OCI-LY3 (cell line): Measurements from ENCODE around the gene PTPRN2.

Experiments
- H2AFZ ChIP-seq: fragments of 200-600, 300-600 bp; shearing (Covaris generic); 2 replicates; pipeline ENCODE4 v1.6.0; 2014; ENCODE audit warnings: antibody characterized with exemption, low read depth, low read length
- H3K27ac ChIP-seq: fragments of 200-600, 300-600 bp; sonication (generic); 2 replicates; pipeline ENCODE4 v1.5.1; 2014; ENCODE audit warnings: mild to moderate bottlenecking, low read length, moderate library complexity, mixed read lengths
- H3K27me3 ChIP-seq: fragments of 200-600, 300-600 bp; sonication (generic); 2 replicates; pipeline ENCODE4 v1.6.1; 2014; ENCODE audit warnings: low read depth, low read length, mixed read lengths
- H3K36me3 ChIP-seq: fragments of 200-600, 300-600 bp; sonication (generic); replicated peaks from 2 replicates; pipeline ENCODE3; 2014; ENCODE audit warnings: low read depth, low read length, mixed read lengths
- H3K4me1 ChIP-seq: fragments of 300-600, 200-600 bp; sonication (generic); 2 replicates; pipeline ENCODE4 v1.6.1; 2014; ENCODE audit warnings: low read length, mixed read lengths
- H3K4me2 ChIP-seq: fragments of 200-600, 300-600 bp; sonication (generic); 2 replicates; pipeline ENCODE4 v1.6.1; 2014; ENCODE audit warnings: low read length, mixed read lengths
- H3K4me3 ChIP-seq: fragments of 300-600, 200-600 bp; sonication (generic); 2 replicates; pipeline ENCODE4 v1.5.1; 2014; ENCODE audit warnings: antibody characterized with exemption, mild to moderate bottlenecking, low read length, moderate library complexity
- H3K79me2 ChIP-seq: fragments of 300-600, 200-600 bp; shearing (Covaris generic); 2 replicates; pipeline ENCODE4 v1.6.1; 2014; ENCODE audit warnings: mild to moderate bottlenecking, low read length, mixed read lengths
- H3K9ac ChIP-seq: fragments of 300-600, 200-600 bp; shearing (Covaris generic); 2 replicates; pipeline ENCODE4 v1.6.0; 2014; ENCODE audit warnings: mild to moderate bottlenecking, low read length, moderate library complexity
- H3K9me3 ChIP-seq: fragments of 200-600, 300-600 bp; shearing (Covaris generic); 2 replicates; pipeline ENCODE4 v1.6.1; 2014; ENCODE audit warnings: low read length, mixed read lengths; ENCODE audit not compliant: insufficient read depth
- H4K20me1 ChIP-seq: fragments of 200-600, 300-600 bp; sonication (generic); 2 replicates; pipeline ENCODE4 v1.6.1; 2016; ENCODE audit warnings: low read length, mixed read lengths; ENCODE audit not compliant: insufficient read depth
- EZH2phosphoT487 ChIP-seq: fragments of 200-600 bp; shearing (Covaris generic); IDR thresholded peaks from 2 replicates; pipeline ENCODE4 v1.6.1; 2018; ENCODE audit warnings: antibody characterized with exemption, mixed run types, low read depth
- TF ChIP-seq, protein P1 (sequence below): fragments of 200-600, 300-600 bp; sonication (generic); IDR thresholded peaks from 2 replicates; pipeline ENCODE4 v1.5.1; 2014; ENCODE audit warnings: antibody characterized with exemption, low read length, low read depth

PTPRN2 gene

GRCh38 chr7:158415316-158415715 lies 172.3 kb downstream of the PTPRN2 start:
- Histone ChIP-seq H3K4me3 (no peak overlapping the region), H3K79me2 (no peaks in the 10 kb centered on the region), H4K20me1 (no peaks in the 10 kb centered on the region), H2AFZ (no peak overlapping the region), H3K36me3 (no peaks in the 10 kb centered on the region), H3K27me3 (no peaks in the 10 kb centered on the region), H3K4me2 (no peak overlapping the region), H3K9me3 (peaks cover 4% of the 10 kb centered on the region), H3K4me1 (no peaks in the 10 kb centered on the region), H3K27ac (no peak overlapping the region), H3K9ac (no peak overlapping the region)
- TF ChIP-seq, protein P1, sequence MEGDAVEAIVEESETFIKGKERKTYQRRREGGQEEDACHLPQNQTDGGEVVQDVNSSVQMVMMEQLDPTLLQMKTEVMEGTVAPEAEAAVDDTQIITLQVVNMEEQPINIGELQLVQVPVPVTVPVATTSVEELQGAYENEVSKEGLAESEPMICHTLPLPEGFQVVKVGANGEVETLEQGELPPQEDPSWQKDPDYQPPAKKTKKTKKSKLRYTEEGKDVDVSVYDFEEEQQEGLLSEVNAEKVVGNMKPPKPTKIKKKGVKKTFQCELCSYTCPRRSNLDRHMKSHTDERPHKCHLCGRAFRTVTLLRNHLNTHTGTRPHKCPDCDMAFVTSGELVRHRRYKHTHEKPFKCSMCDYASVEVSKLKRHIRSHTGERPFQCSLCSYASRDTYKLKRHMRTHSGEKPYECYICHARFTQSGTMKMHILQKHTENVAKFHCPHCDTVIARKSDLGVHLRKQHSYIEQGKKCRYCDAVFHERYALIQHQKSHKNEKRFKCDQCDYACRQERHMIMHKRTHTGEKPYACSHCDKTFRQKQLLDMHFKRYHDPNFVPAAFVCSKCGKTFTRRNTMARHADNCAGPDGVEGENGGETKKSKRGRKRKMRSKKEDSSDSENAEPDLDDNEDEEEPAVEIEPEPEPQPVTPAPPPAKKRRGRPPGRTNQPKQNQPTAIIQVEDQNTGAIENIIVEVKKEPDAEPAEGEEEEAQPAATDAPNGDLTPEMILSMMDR: no peak
- no peak for TF ChIP-seq EZH2phosphoT487

- no peaks in the 10 kb centered on the region for H3K36me3 ChIP-seq
- H3K79me2 ChIP-seq: no peaks in the 10 kb centered on the region
- no peaks in the 10 kb centered on the region for H3K4me1 ChIP-seq
- peaks cover 4% of the 10 kb centered on the region for H3K9me3 ChIP-seq
- H4K20me1 ChIP-seq: no peaks in the 10 kb centered on the region
- H3K9ac ChIP-seq: no peak overlapping the region
- H3K27ac ChIP-seq: no peak overlapping the region
- no peak overlapping the region for H2AFZ ChIP-seq
- H3K4me3 ChIP-seq: no peak overlapping the region
- TF ChIP-seq EZH2phosphoT487: no peak
- TF ChIP-seq, protein P1: no peak
- no peak overlapping the region for H3K4me2 ChIP-seq
- H3K27me3 ChIP-seq: no peaks in the 10 kb centered on the region
Measured at GRCh38 chr7:158414486-158414961, 173.1 kb downstream of the PTPRN2 start.

GRCh38 chr7:158414002-158414401 lies 173.6 kb downstream of the PTPRN2 start:
- Histone ChIP-seq H3K9ac (no peak overlapping the region), H3K79me2 (no peaks in the 10 kb centered on the region), H3K36me3 (no peaks in the 10 kb centered on the region), H3K4me3 (no peak overlapping the region), H3K27ac (no peak overlapping the region), H3K4me1 (no peaks in the 10 kb centered on the region), H3K9me3 (peaks cover under 1% of the 10 kb centered on the region), H4K20me1 (no peaks in the 10 kb centered on the region), H3K4me2 (no peak overlapping the region), H3K27me3 (no peaks in the 10 kb centered on the region), H2AFZ (no peak overlapping the region)
- no peak for TF ChIP-seq EZH2phosphoT487
- TF ChIP-seq, protein P1: no peak

DNA sequence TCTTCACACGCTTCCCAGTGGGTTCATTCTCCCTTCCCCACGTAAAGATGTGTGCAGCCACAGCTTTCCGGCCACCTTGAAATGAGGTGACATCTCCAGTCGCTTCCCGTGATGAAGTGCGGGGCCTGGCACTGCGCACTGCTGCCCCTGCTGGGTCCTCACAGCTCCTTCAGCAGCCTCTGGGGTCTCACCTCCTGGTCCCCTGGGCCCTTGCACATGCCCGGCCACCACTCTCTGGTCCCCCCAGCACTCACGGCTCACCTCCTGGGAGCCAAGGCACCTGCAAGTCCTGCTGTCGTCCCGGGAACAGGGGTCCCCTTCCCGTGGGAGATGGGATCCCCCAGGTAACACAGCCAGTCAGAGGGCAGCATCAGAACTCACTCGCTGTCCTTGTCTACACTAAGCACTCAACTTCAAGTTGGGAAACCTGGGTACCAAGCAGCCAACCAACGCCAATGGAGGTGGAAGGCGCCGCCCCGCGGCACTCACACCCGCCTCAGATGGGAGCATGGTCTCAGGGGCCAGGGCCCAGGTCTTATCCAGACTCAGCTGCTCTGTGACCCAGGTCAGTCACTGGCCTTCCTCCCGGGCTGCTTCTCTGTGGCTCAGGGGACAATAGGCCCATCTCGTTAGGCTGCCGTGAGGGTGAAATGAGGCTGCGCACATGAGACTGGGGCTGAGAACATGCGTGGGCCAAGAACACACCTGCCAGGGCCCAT lies 176.2 kb downstream of the PTPRN2 start:
- Histone ChIP-seq H4K20me1 (no peaks in the 10 kb centered on the region), H3K9ac (no peak overlapping the region), H3K4me1 (no peaks in the 10 kb centered on the region), H3K4me2 (no peak overlapping the region), H3K36me3 (no peaks in the 10 kb centered on the region), H3K27ac (no peak overlapping the region), H3K27me3 (no peaks in the 10 kb centered on the region), H3K9me3 (no peaks in the 10 kb centered on the region), H2AFZ (no peak overlapping the region), H3K4me3 (no peak overlapping the region), H3K79me2 (no peaks in the 10 kb centered on the region)
- TF ChIP-seq, protein P1: no peak
- TF ChIP-seq EZH2phosphoT487: no peak
